Naive thymus-derived CD4-positive, alpha-beta T cell (primary cell): ENCODE measurements around the gene FARP1. TPM values are rescaled to one million over a fixed set of nuclear protein-coding genes. Genes with fewer than 3 reads are reported as not detected.

Experiments
- ATAC-seq: fragments of 150-1000 bp; cut with Tn5 transposase; 2 replicates; pipeline ENCODE4 v1.10.0; 2021; ENCODE audit warnings: mild to moderate bottlenecking, moderate library complexity
- CTCF ChIA-PET: fragments of 350-600 bp; sonication (Branson Sonifier 250); formaldehyde crosslinking; loops from one replicate; lab custom pipeline; 2021; ENCODE audit warnings: antibody characterized with exemption; lab: Charles Lee
- POLR2A ChIA-PET: fragments of 350-600 bp; sonication (Branson Sonifier 250); formaldehyde crosslinking; loops from one replicate; lab custom pipeline; 2021; ENCODE audit warnings: antibody characterized with exemption, inconsistent platforms; lab: Charles Lee
- DNase-seq, 9 donors: peaks; one replicate each; pipeline versions ENCODE4 v3.0.0 to v3.0.0-alpha.2; 2020 to 2022; ENCODE audit warnings: mixed read lengths in 1 of 9
- H3K27ac ChIP-seq: one replicate; pipeline ENCODE4 v1.7.0; 2013; ENCODE audit warnings: mild to moderate bottlenecking, low read depth, low read length, moderate library complexity
- H3K27me3 ChIP-seq, 2 donors: one replicate each; pipeline ENCODE4 v1.7.0; 2013; ENCODE audit warnings: low read length in 2 of 2, mild to moderate bottlenecking in 2 of 2, moderate library complexity in 2 of 2; ENCODE audit not compliant: control insufficient read depth in 2 of 2, insufficient read depth in 2 of 2
- H3K36me3 ChIP-seq, 3 experiments: 1 replicate in 2 of 3; 2 replicates in 1 of 3; pipeline ENCODE4 v1.7.0; 2013; ENCODE audit warnings: low read length in 3 of 3, mild to moderate bottlenecking in 3 of 3, moderate library complexity in 1 of 3; ENCODE audit not compliant: insufficient read depth in 3 of 3, control insufficient read depth in 2 of 3
- H3K4me1 ChIP-seq, 2 donors: one replicate each; pipeline ENCODE4 v1.7.0; 2013; ENCODE audit warnings: low read length in 2 of 2, mild to moderate bottlenecking in 2 of 2, moderate library complexity in 1 of 2; ENCODE audit not compliant: control insufficient read depth in 2 of 2, insufficient read depth in 2 of 2
- H3K4me3 ChIP-seq: 2 replicates; pipeline ENCODE4 v1.7.0; 2013; ENCODE audit warnings: mild to moderate bottlenecking, low read length
- H3K9me3 ChIP-seq, 3 experiments: 1 replicate in 2 of 3; 2 replicates in 1 of 3; pipeline ENCODE4 v1.7.0; 2013; ENCODE audit warnings: low read length in 3 of 3; ENCODE audit not compliant: control insufficient read depth in 2 of 3
- H3K27ac Mint-ChIP-seq, 9 donors: one replicate each; pipeline ENCODE4 v1.8.0; 2020 to 2022; ENCODE audit warnings: mixed read lengths in 9 of 9, mild to moderate bottlenecking in 8 of 9, moderate library complexity in 5 of 9, inconsistent platforms in 2 of 9
- H3K27me3 Mint-ChIP-seq, 5 donors: one replicate each; pipeline ENCODE4 v1.8.0; 2021 to 2022; ENCODE audit warnings: mixed read lengths in 5 of 5, mild to moderate bottlenecking in 1 of 5
- H3K36me3 Mint-ChIP-seq, 5 donors: one replicate each; pipeline ENCODE4 v1.8.0; 2020 to 2022; ENCODE audit warnings: mixed read lengths in 5 of 5, mild to moderate bottlenecking in 3 of 5, inconsistent platforms in 1 of 5
- H3K4me1 Mint-ChIP-seq, 7 donors: one replicate each; pipeline ENCODE4 v1.8.0; 2020 to 2022; ENCODE audit warnings: mixed read lengths in 7 of 7, mild to moderate bottlenecking in 3 of 7, inconsistent platforms in 1 of 7
- H3K4me3 Mint-ChIP-seq, 10 donors: one replicate each; pipeline ENCODE4 v1.8.0; 2020 to 2022; ENCODE audit warnings: mild to moderate bottlenecking in 10 of 10, mixed read lengths in 10 of 10, moderate library complexity in 6 of 10, inconsistent platforms in 2 of 10
- H3K9me3 Mint-ChIP-seq, 11 donors: one replicate each; pipeline ENCODE4 v1.8.0; 2020 to 2022; ENCODE audit warnings: mixed read lengths in 11 of 11, mild to moderate bottlenecking in 4 of 11, inconsistent platforms in 1 of 11, moderate library complexity in 1 of 11
- intact Hi-C, 2 donors: fragments of 100-400 bp; cut with micrococcal nuclease; formaldehyde crosslinking; loops; one replicate each; pipeline ENCODE4 v1.15.1; 2023
- polyA plus RNA-seq, 2 donors: library from polyadenylated mRNA; unstranded; fragments of 300-500 nt; fragmentation: Illumina TruSeq; gene quantifications; one replicate each; pipeline ENCODE4 v1.2.3, GENCODE V29; 2021
- total RNA-seq, 6 experiments: library from RNA in 5 of 6; stranded (reverse) in 5 of 6; gene quantifications; 1 replicate in 5 of 6; 2 replicates in 1 of 6; pipeline ENCODE4 v1.2.3 and lab custom pipeline; 2021 to 2026

FARP1 gene
- total and polyA plus RNA-seq, 7 experiments from 2014 or later, result 0.19 to 1.1 (median 0.60) TPM

DNA sequence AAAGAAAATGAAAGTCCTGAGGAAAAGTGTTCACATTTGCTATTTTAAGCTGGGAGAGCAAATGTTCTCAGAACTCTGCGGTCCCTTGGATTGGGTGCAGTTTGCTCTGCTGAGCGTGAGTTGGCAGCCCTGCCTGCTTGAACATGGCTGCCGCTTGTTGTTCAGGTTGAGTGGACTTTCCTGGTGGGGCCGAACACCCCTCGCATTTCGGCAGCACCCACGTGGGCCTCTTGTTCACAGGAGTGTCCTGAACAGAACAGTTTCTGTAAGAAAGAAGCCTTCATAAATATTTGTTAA, 45.0 kb downstream of the FARP1 start:
- no peaks in the 10 kb centered on the region for H3K9me3 ChIP-seq
- Mint-ChIP-seq H3K36me3 (no peaks in the 10 kb centered on the region), H3K4me3 (no peak overlapping the region), H3K27ac (no peak overlapping the region), H3K9me3 (peaks cover 0 to 2% (median 0%) of the 10 kb centered on the region in 11 donors), H3K4me1 (peaks cover 0 to 2% (median 0%) of the 10 kb centered on the region in 7 donors), H3K27me3 (peaks cover 3 to 12% (median 10%) of the 10 kb centered on the region in 5 donors)
- no peak overlapping the region for H3K27ac ChIP-seq
- H3K36me3 ChIP-seq, result no peaks in the 10 kb centered on the region
- H3K4me3 ChIP-seq, result no peak overlapping the region
- DNase-seq (no peak), ATAC-seq (no peak)
- ChIA-PET POLR2A (interaction anchor here (0.6 kb wide), 1 partner anchor 42 kb away, joined by 7 read pairs; no protein-coding TSS in a partner anchor), CTCF (no interaction called here)
- H3K4me1 ChIP-seq, result no peaks in the 10 kb centered on the region
- H3K27me3 ChIP-seq, result no peaks in the 10 kb centered on the region
- intact Hi-C loops, result no loop called here

- DNase-seq (no peak), ATAC-seq (no peak)
- intact Hi-C loops, result no loop called here
- peaks cover 0 to 2% (median 0%) of the 10 kb centered on the region in 11 donors for H3K9me3 Mint-ChIP-seq
- Histone ChIP-seq H3K27me3 (no peaks in the 10 kb centered on the region), H3K9me3 (no peaks in the 10 kb centered on the region), H3K4me1 (no peaks in the 10 kb centered on the region), H3K36me3 (no peaks in the 10 kb centered on the region), H3K4me3 (no peak overlapping the region), H3K27ac (no peak overlapping the region)
- POLR2A ChIA-PET, result no interaction called here
- H3K27me3 Mint-ChIP-seq, result peaks cover 3 to 14% (median 10%) of the 10 kb centered on the region in 5 donors
- no peak overlapping the region for H3K27ac Mint-ChIP-seq
- no peaks in the 10 kb centered on the region for H3K36me3 Mint-ChIP-seq
- CTCF ChIA-PET, result no interaction called here
- H3K4me1 Mint-ChIP-seq, result peaks cover 0 to 2% (median 0%) of the 10 kb centered on the region in 7 donors
- no peak overlapping the region for H3K4me3 Mint-ChIP-seq
Measured at GRCh38 chr13:98188544-98189166, 45.8 kb downstream of the FARP1 start.

DNA sequence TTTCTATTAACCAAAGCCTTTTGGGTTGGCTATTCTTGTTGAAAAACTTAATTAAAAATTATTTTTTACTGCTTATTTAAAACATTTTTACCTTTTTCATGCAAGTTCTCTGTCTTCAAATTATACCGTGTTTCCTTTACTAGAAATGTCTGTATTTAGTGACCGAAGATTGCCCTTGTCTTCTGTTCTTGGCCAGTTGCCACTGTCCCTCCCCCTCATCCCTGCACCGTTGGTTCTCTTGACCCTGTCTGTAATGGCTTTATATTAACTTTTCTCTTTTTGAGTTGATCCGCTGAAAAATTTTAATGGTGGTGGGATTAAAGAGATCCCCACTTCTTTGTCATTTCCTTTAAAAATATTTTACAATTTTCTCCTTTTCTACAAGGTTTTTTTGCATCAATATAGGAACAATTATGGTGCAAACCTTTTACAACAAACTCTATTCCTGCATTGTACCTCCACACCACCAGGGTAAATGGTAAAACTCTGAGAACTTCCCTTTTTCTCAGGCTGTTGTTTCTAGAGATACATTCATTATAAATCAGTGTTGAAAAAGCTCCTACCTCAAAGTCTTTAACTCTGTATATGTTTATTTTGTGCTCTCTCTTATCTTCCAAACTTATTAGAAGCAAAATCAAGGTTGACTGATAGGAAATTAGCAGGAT, 47.1 kb downstream of the FARP1 start:
- Mint-ChIP-seq H3K27me3 (peaks cover 3 to 12% (median 10%) of the 10 kb centered on the region in 5 donors), H3K4me3 (no peak overlapping the region), H3K4me1 (peaks cover 0 to 2% (median 0%) of the 10 kb centered on the region in 7 donors), H3K36me3 (no peaks in the 10 kb centered on the region), H3K9me3 (peaks cover 0 to 2% (median 0%) of the 10 kb centered on the region in 11 donors), H3K27ac (no peak overlapping the region)
- Histone ChIP-seq H3K27me3 (no peaks in the 10 kb centered on the region), H3K4me3 (no peak overlapping the region), H3K9me3 (no peaks in the 10 kb centered on the region), H3K4me1 (no peaks in the 10 kb centered on the region), H3K36me3 (no peaks in the 10 kb centered on the region), H3K27ac (no peak overlapping the region)
- ATAC-seq, result no peak
- POLR2A ChIA-PET, result no interaction called here
- no peak for DNase-seq
- CTCF ChIA-PET, result no interaction called here
- intact Hi-C loops, result no loop called here

GRCh38 chr13:98190889-98191444, 48.1 kb downstream of the FARP1 start:
- Histone ChIP-seq H3K4me3 (no peak overlapping the region), H3K36me3 (no peaks in the 10 kb centered on the region), H3K9me3 (no peaks in the 10 kb centered on the region), H3K4me1 (no peaks in the 10 kb centered on the region), H3K27ac (no peak overlapping the region), H3K27me3 (no peaks in the 10 kb centered on the region)
- ATAC-seq (no peak), DNase-seq (no peak)
- peaks cover 0 to 2% (median 0%) of the 10 kb centered on the region in 7 donors for H3K4me1 Mint-ChIP-seq
- H3K36me3 Mint-ChIP-seq, result no peaks in the 10 kb centered on the region
- peaks cover 0 to 2% (median 0%) of the 10 kb centered on the region in 11 donors for H3K9me3 Mint-ChIP-seq
- intact Hi-C loops, result no loop called here
- no peak overlapping the region for H3K4me3 Mint-ChIP-seq
- POLR2A ChIA-PET, result no interaction called here
- H3K27ac Mint-ChIP-seq, result no peak overlapping the region
- H3K27me3 Mint-ChIP-seq, result peaks cover 3 to 14% (median 7%) of the 10 kb centered on the region in 5 donors
- CTCF ChIA-PET, result no interaction called here

DNA sequence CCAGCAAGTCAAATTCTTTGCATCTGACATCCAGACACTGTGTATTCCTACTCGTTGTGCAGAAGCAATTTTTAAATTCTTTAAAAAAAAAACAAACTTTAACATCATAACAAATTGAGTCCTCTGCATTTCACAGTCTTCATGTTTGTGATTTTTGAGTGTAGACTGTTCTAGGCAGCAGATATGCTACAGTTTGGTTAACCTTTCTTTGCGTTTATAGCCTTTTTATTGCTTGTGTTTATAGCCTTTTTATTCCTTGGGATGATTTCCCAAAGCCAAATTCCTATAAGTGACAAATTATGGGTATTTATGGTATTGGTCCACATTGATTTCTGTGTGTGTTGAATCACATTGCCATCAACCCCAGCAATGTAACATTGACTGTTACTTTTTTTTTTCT, 49.1 kb downstream of the FARP1 start:
- no peaks in the 10 kb centered on the region for H3K9me3 ChIP-seq
- no peaks in the 10 kb centered on the region for H3K36me3 Mint-ChIP-seq
- intact Hi-C loops, result no loop called here
- CTCF ChIA-PET, result no interaction called here
- POLR2A ChIA-PET, result no interaction called here
- H3K9me3 Mint-ChIP-seq, result no peaks in the 10 kb centered on the region
- no peaks in the 10 kb centered on the region for H3K27me3 ChIP-seq
- no peaks in the 10 kb centered on the region for H3K36me3 ChIP-seq
- DNase-seq (no peak), ATAC-seq (no peak)
- no peak overlapping the region for H3K4me3 Mint-ChIP-seq
- H3K4me1 ChIP-seq, result no peaks in the 10 kb centered on the region
- no peak overlapping the region for H3K27ac Mint-ChIP-seq
- H3K4me3 ChIP-seq, result no peak overlapping the region
- H3K27ac ChIP-seq, result no peak overlapping the region
- H3K27me3 Mint-ChIP-seq, result peaks cover 0 to 8% (median 3%) of the 10 kb centered on the region in 5 donors
- H3K4me1 Mint-ChIP-seq, result peaks cover 0 to 2% (median 0%) of the 10 kb centered on the region in 7 donors

- Mint-ChIP-seq H3K36me3 (no peaks in the 10 kb centered on the region), H3K27me3 (peaks cover 0 to 9% (median 4%) of the 10 kb centered on the region in 5 donors), H3K9me3 (peaks cover 0 to 4% (median 0%) of the 10 kb centered on the region in 11 donors), H3K4me3 (no peak overlapping the region), H3K27ac (no peak overlapping the region), H3K4me1 (no peaks in the 10 kb centered on the region)
- Histone ChIP-seq H3K27ac (no peak overlapping the region), H3K4me3 (no peak overlapping the region), H3K9me3 (no peaks in the 10 kb centered on the region), H3K27me3 (no peaks in the 10 kb centered on the region), H3K4me1 (no peaks in the 10 kb centered on the region), H3K36me3 (no peaks in the 10 kb centered on the region)
- CTCF ChIA-PET, result no interaction called here
- DNase-seq, result no peak
- POLR2A ChIA-PET, result no interaction called here
- no peak for ATAC-seq
- intact Hi-C loops, result no loop called here
Measured at GRCh38 chr13:98195054-98195791, 52.3 kb downstream of the FARP1 start.
